ENCODE measurements around the gene AIF1.

DNA sequence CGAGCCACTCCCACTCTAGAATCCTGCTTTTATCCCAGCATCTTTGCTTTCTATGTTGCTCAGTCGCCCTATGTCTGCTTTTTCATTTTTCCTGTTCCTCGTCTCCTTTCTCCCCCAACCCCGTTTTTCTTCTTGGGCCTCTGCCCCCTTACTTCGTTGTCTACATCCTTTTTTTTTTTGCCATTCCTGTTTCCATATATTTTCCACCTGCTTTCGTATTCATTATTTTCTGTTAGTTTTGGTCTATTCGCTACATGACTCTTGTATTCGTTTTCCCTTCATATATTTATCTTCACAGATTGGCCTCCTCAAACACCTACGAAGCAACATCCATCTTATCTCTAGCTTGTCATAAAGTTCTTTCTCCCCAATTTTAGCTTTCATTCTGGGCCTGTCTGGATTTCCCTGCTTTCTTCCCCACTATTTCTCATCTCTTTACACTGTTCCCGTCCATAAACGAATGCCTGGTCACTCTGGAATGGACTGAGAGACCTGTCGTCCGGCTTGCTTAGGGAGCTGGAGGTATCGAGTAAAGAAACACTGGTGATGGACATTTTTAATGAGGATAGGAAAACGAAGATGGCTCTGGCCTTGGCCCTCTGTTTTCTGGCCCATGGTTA lies 6.4 kb downstream of the AIF1 start:
- TF ChIP-seq, protein P1, sequence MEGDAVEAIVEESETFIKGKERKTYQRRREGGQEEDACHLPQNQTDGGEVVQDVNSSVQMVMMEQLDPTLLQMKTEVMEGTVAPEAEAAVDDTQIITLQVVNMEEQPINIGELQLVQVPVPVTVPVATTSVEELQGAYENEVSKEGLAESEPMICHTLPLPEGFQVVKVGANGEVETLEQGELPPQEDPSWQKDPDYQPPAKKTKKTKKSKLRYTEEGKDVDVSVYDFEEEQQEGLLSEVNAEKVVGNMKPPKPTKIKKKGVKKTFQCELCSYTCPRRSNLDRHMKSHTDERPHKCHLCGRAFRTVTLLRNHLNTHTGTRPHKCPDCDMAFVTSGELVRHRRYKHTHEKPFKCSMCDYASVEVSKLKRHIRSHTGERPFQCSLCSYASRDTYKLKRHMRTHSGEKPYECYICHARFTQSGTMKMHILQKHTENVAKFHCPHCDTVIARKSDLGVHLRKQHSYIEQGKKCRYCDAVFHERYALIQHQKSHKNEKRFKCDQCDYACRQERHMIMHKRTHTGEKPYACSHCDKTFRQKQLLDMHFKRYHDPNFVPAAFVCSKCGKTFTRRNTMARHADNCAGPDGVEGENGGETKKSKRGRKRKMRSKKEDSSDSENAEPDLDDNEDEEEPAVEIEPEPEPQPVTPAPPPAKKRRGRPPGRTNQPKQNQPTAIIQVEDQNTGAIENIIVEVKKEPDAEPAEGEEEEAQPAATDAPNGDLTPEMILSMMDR (conservative IDR thresholded peaks at IDR 0.05 in 1 of 2, IDR thresholded peaks at IDR 0.05 in 1 of 2; ENCODE audit: low read depth in 1 of 2, low read length in 2 of 2), result no peak
- no peak for TF ChIP-seq EZH2 (IDR thresholded peaks at IDR 0.05; ENCODE audit: low read length, missing control alignments)

All from fibroblast of lung (primary cell).